Measurements from ENCODE around the gene EFCAB12. TPM values are rescaled to one million over a fixed set of nuclear protein-coding genes. Genes with fewer than 3 reads are reported as not detected.

The EFCAB12 gene
- total and polyA plus RNA-seq, 8 donors, result 0.47 to 5.7 (median 3.7) TPM

DNA sequence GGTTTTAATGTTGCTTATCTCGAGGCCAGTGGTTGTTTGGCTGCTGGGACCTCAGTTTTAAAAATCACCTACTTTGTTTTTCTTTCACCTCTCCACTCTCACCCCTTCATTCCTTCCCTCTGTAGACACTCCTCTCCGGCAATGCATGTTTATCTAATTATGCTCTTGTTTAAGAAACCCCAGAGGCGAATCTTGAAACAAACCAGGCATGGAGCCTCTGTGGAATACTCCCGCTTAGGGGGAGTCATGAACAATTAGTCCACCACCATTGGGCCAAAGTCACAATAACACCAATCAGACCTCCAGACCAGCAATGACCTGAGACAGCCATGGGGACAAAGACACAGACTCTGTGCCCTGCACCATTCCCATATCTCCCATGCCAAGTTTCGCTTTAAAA is 53.3 kb downstream of the EFCAB12 start:
- ATAC-seq, result no peak
- intact Hi-C loops (cut with DNase I), result no loop called here

GRCh38 chr3:129371041-129371826 is 57.2 kb downstream of the EFCAB12 start:
- ATAC-seq (no peak), DNase-seq (no peak)
- no peak for TF ChIP-seq CTCF (IDR thresholded peaks at IDR 0.05)
- intact Hi-C loops (cut with DNase I), result no loop called here
- no peaks in the 10 kb centered on the region for H3K27me3 ChIP-seq
- no peaks in the 10 kb centered on the region for H3K9me3 ChIP-seq
- H3K4me3 ChIP-seq, result no peak overlapping the region
- no peak overlapping the region for H3K27ac ChIP-seq
- no peaks in the 10 kb centered on the region for H3K36me3 ChIP-seq
- no peaks in the 10 kb centered on the region for H3K4me1 ChIP-seq

More for the DNA sequence above, 53.3 kb downstream of the EFCAB12 start:
- no peak overlapping the region for H3K27ac ChIP-seq
- H3K36me3 ChIP-seq, result no peaks in the 10 kb centered on the region
- peaks cover 0 to 9% of the 10 kb centered on the region in 2 donors for H3K9me3 ChIP-seq
- no peak for TF ChIP-seq CTCF (IDR thresholded peaks at IDR 0.05)
- no peak for DNase-seq
- no peak overlapping the region for H3K4me3 ChIP-seq
- no peaks in the 10 kb centered on the region for H3K4me1 ChIP-seq
- no peaks in the 10 kb centered on the region for H3K27me3 ChIP-seq

GRCh38 chr3:129370248-129370964 is 58.0 kb downstream of the EFCAB12 start:
- ATAC-seq (no peak), DNase-seq (no peak)
- Histone ChIP-seq H3K4me3 (no peak overlapping the region), H3K9me3 (no peaks in the 10 kb centered on the region), H3K36me3 (no peaks in the 10 kb centered on the region), H3K27me3 (no peaks in the 10 kb centered on the region), H3K27ac (no peak overlapping the region), H3K4me1 (no peaks in the 10 kb centered on the region)
- intact Hi-C loops (cut with DNase I), result no loop called here
- no peak for TF ChIP-seq CTCF (IDR thresholded peaks at IDR 0.05)

DNA sequence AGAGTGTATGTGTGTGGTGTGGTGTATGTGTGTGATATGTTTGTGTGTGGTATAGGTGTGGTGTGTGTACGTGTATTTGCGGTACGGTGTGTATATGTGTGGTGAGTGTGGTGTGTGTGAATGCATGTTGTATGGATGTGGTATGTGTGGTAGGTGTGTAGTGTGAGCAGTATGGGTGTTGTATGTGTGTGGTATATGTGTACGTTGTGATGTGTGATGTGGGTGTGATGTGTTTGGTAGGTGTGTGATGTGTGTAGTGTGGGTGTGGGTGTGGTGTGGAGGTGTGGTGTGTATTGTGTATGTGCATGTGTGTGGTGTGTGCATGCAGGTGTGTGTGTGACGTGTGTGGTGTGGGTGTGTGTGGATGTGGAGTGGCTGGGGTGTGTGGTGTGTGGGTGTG is 58.7 kb downstream of the EFCAB12 start:
- no peak overlapping the region for H3K4me3 ChIP-seq
- H3K36me3 ChIP-seq, result no peaks in the 10 kb centered on the region

More for the DNA sequence above, 58.7 kb downstream of the EFCAB12 start:
- ATAC-seq (no peak), DNase-seq (no peak)
- no peaks in the 10 kb centered on the region for H3K9me3 ChIP-seq
- no peak for TF ChIP-seq CTCF (IDR thresholded peaks at IDR 0.05)
- no peaks in the 10 kb centered on the region for H3K27me3 ChIP-seq
- no peak overlapping the region for H3K27ac ChIP-seq
- H3K4me1 ChIP-seq, result no peaks in the 10 kb centered on the region
- intact Hi-C loops (cut with DNase I), result no loop called here

Data from left lung (tissue), 10 donors.